GM20431 (cell line): Measurements from ENCODE around the gene NTN4.
"Not testable (repeated sequence)": the region's sequence is repeated elsewhere in the genome, so short reads cannot be mapped to it uniquely, and the experiment has no call there.

Experiments
- in situ Hi-C: fragments of 300-500 bp; cut with MseI, MboI; formaldehyde crosslinking; loops from one replicate; pipeline ENCODE4 v1.15.0; 2020; ENCODE audit warnings: low sequenced_read_pairs; ENCODE audit not compliant: unreplicated experiment

NTN4 gene

DNA sequence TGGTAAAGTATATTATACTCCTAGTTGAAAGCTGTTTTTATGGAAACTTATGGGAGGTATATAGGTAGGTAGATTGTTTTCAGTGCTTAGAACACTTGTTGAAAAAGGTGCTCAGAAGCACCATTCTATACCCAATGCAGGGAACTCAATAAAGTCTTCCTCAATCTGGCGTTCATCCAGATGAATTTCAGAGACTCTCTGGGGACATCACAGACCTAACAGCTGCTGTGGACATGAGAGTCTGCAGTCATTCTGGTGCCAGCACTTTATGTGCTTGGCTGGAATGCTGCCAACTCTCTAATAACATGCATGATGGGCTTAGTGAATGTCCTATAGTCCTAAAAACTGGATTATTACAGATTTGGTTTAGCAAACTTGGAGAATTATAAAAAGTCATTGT, 115.9 kb downstream of the NTN4 start:
- in situ Hi-C loops, result no loop called here

DNA sequence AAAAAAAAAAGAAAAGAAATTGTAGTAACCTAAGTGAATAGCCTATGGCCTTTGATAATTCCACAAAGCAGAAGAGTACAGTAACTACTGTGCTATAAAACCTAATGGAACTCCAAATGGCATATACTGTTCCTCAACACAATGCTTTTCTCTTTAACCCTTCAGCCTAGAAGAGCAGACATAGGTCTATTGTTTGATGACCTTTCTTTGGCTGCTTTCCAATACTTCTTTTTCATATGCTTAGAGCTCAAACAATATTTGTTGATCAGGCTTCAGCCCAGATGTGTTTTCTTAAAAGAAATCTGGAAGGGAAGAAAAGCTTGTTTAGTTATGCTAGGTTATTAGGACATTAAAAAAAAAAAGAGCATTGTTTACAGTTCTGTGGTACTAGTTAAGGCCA, 116.4 kb downstream of the NTN4 start:
- in situ Hi-C loops, result no loop called here

DNA sequence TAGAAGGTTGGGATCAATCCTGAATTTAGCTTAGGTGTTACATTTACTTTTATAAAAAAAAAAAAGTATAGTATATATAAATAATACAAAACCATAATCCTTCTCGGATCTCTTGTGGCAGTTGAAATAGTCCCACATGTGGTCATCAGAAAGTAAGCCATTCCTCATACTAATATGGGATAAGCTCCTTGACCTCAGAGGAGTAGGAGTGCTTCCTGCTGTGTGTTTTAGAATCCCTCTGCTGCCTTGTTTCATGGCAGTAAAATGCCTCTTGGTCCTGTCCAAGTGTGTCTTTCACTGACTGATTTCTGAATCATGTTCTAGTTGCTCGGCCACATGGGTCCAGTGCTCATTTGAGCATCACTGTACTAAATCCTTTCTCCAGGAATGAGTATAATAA, 117.0 kb downstream of the NTN4 start:
- in situ Hi-C loops, result no loop called here

DNA sequence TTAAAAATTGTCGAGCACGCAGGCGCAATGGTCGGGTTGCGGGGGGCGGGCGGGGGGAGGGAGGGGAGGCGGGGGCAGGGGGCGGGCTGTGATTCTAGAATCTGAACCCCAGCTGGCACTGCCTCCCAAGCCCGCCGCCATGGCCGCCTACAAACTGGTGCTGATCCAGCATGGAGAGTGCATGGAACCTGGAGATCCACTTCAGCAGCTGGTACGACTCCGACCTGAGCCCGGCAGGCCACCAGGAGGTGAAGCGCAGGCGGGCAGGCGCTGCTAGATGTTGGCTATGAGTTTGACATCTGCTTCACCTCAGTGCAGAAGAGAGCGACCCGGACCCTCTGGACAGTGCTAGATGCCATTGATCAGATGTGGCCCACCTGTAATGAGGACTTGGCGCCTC, 118.4 kb downstream of the NTN4 start:
- in situ Hi-C loops, result no loop called here

DNA sequence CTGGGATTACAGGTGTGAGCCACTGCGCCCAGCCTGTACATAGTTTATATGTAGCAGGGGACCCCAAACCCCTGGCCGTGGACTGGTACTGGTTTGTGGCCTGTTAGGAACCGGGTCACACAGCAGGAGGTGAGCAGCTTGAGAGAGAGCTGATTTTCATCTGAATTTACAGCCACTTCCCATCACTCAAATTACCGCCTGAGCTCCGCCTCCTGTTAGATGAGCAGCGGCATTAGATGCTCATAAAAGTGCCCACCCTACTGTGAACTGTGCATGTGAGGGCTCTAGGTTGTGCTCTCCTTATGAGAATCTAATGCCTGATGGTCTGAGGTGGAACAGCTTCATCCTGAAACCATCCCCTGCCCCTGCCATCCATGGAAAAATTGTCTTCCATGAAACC, 119.3 kb downstream of the NTN4 start:
- in situ Hi-C loops, result no loop called here

DNA sequence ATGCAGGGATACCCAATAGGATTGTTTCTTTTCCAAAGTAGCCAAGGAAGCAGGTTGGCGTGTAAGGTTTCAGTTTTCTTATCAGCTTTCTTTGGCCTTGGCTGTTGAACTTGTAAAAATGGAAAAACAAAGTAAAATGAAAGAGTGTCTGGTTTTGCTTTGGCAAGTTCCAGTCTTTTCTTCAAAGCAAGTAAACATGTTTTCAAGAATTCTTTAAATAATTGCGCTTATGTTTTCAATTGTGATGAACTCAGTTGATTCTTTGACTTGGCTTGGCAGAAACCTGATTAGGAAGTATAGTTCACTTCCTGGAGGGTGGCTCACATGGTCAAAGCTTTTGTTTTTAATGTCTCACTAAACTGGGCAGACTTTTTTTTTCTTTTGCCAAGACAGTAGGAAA, 127.0 kb downstream of the NTN4 start:
- in situ Hi-C loops, result no loop called here

DNA sequence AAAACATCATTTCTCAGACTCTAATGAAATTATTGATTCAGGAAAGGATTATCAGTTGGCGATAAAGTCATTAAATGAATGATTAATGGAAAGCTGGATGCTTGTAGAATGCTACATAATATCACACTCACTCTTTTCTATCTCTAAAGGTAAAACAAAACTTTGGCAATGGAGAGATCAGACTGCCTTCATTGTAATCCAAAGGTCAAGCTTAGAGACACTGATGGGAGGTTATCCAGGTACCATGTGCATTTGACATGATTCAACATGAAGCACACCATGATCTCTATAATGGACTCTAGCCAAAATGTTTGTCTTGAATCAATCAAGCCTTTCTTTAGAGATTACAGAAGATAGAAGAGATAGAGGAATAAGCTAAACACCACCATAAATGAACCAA, 129.2 kb downstream of the NTN4 start:
- in situ Hi-C loops, result no loop called here

DNA sequence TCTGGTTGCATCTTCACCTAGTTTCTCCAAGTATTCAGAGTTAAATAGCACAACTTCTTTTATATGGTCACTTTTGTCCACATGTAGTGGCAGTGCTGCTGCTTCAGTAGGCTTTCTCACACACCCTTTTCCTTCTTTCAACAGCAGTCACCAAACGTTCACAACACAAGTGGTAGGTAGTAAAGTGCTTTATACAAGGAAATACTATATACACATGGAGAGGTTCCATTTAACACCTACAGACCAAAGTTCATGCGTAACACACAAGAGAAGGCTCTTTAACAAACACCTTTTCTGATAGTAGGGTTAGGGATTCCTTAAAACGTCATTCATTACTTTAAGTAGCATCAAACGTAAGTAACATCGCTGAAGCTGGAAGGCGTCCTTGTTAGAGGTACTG, 132.2 kb downstream of the NTN4 start:
- in situ Hi-C loops, result no loop called here

DNA sequence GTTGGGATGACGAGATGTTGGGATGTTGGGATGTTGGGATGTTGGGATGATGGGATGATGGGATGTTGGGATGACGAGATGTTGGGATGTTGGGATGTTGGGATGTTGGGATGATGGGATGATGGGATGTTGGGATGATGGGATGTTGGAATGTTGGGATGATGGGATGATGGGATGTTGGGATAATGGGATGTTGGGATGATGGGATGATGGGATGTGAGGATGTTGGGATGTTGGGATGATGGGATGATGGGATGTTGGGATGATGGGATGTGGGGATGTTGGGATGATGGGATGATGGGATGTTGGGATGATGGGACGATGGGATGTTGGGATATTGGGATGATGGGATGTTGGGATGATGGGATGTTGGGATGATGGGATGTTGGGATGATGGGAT, 135.9 kb downstream of the NTN4 start:
- in situ Hi-C loops, result not testable (repeated sequence)

DNA sequence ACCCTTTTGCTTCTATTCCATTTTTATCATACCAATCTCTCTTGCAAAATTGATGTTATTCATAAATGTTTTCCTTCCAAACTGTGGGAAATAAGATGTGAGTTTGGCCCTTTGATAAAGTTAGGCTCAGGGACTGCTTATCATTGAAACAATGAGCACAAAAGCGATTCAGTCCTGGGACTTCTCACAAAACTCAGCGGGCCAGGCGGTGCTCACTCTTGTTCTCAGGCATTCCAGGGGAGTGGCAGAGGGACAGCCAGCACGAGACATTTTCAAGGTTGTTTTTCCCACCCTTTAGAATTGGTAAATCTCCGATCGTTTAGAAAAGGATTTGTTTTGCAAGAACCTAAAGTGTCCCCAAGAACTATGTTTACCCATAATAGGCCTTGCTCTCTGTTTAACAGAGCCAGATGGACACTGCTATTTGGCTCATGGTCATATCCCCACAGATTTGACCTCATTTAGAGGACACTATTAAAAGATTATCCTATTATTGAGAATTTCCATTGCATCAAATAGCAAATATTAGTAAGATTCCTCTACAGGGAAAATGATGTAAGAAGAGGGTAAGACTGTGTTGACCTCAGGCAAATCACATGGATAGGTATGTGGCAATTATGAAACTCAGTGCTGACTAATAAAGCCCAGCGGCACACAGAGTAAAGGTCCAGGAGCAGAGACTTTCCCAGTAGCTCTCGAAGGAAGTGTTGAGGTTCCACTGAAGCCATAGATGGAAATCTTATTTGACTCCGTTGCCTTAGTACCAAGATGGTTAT, 136.6 kb downstream of the NTN4 start:
- in situ Hi-C loops, result no loop called here

DNA sequence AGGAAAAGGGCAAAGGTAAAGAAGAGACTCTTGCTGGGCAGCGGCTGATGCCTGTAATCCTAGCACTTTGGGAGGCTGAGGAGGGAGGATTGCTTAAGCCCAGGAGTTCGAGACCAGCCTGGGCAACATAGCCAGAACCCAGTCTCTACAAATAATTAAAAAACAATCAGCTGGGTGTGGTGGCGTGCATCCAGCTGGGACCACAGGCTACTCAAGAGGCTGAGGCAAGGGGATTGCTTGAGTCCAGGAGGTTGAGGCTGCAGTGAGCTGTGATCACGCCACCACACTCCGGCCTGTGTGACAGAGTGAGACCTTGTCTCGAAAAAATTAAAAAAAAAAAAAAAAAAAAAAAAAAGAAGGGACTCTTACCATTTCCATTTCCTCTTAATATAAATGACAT, 138.9 kb downstream of the NTN4 start:
- in situ Hi-C loops, result no loop called here

DNA sequence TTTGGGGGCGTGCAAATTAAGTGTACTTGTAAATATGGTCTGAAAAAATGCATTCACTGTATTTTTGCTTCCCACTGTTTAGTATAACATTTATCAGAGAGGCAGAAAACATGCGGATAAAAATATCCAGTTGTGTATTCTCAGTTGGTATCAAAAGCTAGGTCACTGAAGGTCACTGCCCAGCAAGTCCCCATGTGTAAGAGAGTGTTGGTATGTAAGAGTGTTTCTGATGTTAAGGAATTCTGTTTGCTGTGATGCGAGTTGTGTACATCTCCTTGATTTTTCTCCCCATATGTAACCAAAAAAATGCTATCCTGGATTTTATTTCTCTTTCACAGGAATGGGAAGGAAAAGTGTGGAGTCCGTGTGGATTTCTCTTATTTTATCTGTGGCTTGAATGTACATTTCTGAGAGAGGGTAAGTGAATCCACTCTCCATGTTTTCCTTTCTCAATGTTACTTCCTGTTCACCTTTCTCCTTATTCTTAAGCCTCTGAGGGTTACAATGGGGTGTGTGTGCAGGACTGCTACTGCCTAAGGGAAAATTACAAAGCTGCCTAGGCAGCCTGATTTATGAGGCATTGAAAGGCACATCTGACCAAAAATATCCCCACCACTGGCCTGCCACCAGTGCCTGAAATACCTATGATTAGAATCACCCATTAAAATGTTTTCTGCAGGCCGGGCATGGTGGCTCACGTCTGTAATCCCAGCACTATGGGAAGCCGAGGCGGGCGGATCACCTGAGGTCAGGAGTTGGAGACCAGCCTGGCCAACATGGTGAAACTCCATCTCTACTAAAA, 141.4 kb downstream of the NTN4 start:
- in situ Hi-C loops, result loop anchor here (25.0 kb wide), 1 partner anchor 163 kb away; no protein-coding TSS in a partner anchor

DNA sequence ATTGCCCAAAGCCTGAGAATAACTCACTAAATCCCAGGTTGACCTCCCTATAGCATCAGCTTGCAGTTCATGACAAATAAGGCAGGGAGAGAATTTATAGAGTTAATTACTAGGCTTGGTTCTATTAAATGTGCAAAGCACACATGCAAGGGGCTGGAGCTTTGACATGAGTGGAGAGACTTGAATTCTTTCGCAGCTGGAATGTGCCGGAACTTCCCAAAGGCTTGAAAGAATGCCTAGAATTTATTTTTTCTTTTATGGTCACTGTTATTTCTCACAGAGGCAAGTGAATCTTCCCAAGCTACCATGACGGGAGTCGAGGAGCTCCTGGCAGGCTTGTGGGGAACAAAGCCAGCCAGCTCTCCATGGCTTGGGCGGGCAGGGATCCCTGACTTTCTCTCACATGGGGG, 143.8 kb downstream of the NTN4 start:
- in situ Hi-C loops, result loop anchor here (25.0 kb wide), 1 partner anchor 166 kb away; no protein-coding TSS in a partner anchor

DNA sequence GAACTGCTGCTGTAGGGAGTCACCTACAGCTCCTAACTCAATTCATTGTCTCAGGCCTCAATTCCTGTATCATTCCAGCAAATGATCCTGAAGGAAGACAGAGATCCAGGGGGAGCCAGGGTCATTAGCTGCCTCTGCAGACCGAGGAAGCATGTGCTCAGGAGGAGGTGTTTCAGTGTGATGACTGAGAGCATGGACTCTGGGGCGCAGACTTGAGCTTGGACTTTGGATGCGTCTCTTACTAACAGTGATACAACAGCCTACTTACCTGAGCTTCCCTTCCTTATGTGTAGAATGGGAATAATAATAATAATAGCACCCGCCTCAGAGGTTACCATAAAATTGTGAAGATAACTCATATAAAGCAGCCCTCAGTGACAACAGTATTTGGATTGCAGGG, 147.3 kb downstream of the NTN4 start:
- in situ Hi-C loops, result loop anchor here (25.0 kb wide), 1 partner anchor 169 kb away; no protein-coding TSS in a partner anchor

DNA sequence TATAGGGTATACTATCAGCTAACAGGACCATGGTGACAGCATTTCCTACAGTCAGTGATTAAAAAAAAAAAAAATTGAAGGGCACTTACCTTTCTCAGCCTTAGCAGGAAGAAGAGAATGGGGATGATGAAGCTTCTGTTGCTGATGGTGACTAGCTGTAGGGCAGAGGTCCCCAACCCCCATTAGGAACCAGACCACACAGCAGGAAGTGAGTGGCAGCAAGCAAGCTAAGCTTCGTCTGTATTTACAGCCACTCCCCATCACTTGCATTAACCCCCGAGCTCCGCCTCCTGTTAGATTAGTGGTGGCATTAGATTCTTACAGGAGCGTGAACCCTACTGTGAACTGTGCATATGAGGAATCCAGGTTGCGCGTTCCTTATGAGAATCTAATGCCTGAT, 148.0 kb downstream of the NTN4 start:
- in situ Hi-C loops, result loop anchor here (25.0 kb wide), 1 partner anchor 170 kb away; no protein-coding TSS in a partner anchor

DNA sequence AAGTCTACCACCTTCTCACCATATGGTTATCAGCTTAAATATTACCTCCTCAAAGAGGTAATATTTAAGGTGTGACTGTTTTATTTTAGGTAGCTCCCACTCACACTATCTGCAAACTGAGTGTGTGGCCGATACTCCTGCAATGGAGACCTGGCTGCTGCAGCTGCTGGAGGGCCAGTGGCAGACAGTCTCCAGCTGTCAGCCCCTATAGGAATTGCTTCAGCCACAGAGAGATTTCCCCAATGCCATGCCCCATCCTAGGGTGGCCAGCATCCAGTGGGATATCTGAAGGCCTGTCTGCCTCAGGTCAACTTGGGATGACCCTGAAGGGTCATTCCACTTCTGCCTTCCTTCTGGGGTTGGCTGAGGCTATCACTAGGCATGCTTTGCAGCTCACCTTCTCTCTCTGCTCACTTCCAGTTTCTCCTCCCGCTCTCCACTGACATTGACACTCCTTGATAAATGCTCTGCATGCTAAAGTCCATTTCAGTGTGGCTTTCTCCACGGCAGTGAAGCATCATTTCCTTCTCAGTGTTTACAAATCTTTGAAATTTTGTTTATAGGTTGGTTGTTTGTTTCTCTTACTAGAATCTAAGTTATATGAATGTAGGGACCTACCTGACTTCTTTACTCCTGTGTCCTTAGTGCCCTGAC, 149.1 kb downstream of the NTN4 start:
- in situ Hi-C loops, result loop anchor here (25.0 kb wide), 1 partner anchor 171 kb away; no protein-coding TSS in a partner anchor

DNA sequence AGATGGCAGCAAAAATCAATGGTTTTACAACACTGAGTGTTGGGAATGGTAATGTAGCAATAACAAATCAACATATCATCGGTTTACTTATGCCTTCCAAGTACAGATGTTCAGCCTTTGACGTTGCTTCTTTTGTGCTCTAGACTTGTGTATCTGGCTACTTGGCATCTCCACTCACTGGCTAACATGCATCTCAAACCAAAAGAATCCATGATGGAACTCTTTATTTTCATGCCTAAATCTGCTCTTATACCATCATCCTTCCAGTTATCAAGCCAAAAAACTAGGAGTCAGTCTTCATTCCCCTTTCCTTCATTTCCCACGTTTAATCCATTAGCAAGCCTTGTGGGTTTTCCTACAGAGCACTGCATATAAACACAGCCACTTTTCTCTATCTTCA, 150.0 kb downstream of the NTN4 start:
- in situ Hi-C loops, result loop anchor here (25.0 kb wide), 1 partner anchor 172 kb away; no protein-coding TSS in a partner anchor

DNA sequence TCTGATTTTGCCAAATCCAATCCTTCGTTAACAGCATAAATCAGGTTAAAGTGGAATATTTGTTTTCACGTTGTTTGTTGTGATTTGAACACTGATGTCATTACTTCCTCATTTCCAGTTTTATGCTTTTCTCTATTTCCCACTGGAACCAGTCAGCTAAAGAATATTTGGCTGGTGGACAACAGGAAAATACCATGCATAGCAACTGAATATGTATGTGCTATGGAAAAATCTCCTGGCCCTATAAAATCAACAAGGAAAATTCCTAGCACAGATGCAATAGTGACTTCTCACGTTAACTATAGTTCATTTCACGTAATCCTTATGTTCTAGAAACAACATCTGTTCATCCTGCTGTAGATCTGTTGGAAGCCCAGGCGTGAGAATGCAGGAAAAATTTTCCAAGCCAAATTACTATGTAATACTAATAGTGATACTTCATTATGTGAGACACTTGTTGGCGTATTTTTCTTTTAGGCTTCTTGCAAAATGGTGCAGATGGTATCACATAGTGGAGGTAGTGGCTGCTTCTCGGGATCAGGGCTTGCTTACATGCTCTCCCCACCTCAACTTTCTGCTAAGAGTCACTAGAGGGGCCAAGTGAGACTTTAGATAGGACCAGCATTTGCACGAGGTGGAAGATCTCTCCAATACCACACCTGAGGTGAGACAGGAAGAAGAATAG, 153.0 kb downstream of the NTN4 start:
- in situ Hi-C loops, result loop anchor here (25.0 kb wide), 1 partner anchor 175 kb away; no protein-coding TSS in a partner anchor

DNA sequence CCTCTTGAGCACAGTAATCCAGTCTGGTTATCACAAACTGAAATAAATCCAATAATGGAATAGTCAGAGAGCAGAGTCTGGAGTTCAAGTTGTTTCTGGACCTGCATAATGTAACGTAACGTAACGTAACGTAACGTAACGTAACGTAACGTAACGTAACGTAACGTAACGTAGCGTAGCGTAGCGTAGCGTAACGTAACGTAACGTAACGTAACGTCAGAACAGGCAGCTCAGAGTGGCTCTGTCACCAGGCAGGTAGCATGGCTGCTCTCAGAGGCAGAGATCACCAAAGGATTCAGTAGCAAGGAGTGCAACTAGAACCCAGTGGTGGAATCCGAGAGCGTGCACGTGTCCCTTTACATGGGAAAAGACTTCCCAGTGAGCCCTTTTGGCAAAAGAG, 153.6 kb downstream of the NTN4 start:
- in situ Hi-C loops, result loop anchor here (25.0 kb wide), 1 partner anchor 175 kb away; no protein-coding TSS in a partner anchor
